Measurements from ENCODE around the gene OCRL.

GRCh38 chrX:129576539-129576938 lies 36.5 kb downstream of the OCRL start:
- TF ChIP-seq AHR (CRISPR knock-in tag; IDR thresholded peaks at IDR 0.05) (no peak), CTCF (CRISPR knock-in tag; IDR thresholded peaks at IDR 0.05) (no peak), EP300 (IDR thresholded peaks at IDR 0.05; ENCODE audit: low read depth in 2 of 2, low read length in 2 of 2) (no peak), EP300 (CRISPR knock-in tag; IDR thresholded peaks at IDR 0.05; ENCODE audit: borderline replicate concordance) (no peak), FOXA1 (IDR thresholded peaks at IDR 0.05) (no peak), FOXA1 (CRISPR knock-in tag; IDR thresholded peaks at IDR 0.05) (no peak), HOXA7 (CRISPR knock-in tag; IDR thresholded peaks at IDR 0.05) (no peak), ZNF644 (CRISPR knock-in tag; IDR thresholded peaks at IDR 0.05; ENCODE audit: low read depth) (no peak), JUNB (CRISPR knock-in tag; IDR thresholded peaks at IDR 0.05; ENCODE audit: borderline replicate concordance) (no peak), RNF2 (conservative IDR thresholded peaks at IDR 0.05; ENCODE audit: low read depth) (no peak), PHF8 (CRISPR knock-in tag; IDR thresholded peaks at IDR 0.05) (no peak), ATF7-NPFF (CRISPR knock-in tag; IDR thresholded peaks at IDR 0.05; ENCODE audit: low read depth) (no peak), MYNN (CRISPR knock-in tag; IDR thresholded peaks at IDR 0.05; ENCODE audit: low read depth) (no peak), ZSCAN29 (CRISPR knock-in tag; conservative IDR thresholded peaks at IDR 0.05) (no peak), MAZ (IDR thresholded peaks at IDR 0.05; ENCODE audit: borderline replicate concordance, low read depth, low read length) (no peak), MAZ (CRISPR knock-in tag; IDR thresholded peaks at IDR 0.05; ENCODE audit: low read depth) (no peak)

Data from HepG2 (cell line).